ENCODE measurements around the gene LCE2C.

DNA sequence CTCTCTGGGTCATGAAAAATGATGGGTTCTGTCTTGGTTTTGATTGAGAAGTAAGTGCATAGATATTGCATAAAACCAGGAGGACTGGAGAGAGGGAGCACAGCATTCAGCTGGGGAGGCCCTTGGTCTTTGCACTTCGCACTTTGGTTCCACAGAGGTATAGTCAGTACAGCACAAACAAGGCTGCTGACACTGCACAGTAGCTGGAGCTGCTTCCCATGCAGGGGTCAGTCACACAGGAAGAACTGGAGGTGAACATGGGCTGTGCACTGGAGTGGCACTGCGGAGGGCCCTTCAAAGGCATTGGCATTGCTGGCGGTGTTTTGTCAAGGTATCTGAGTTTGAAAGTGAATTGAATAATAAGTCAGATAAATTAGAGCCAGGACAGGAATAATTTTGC lies 16.4 kb upstream of the LCE2C start:
- TF ChIP-seq, protein P1, sequence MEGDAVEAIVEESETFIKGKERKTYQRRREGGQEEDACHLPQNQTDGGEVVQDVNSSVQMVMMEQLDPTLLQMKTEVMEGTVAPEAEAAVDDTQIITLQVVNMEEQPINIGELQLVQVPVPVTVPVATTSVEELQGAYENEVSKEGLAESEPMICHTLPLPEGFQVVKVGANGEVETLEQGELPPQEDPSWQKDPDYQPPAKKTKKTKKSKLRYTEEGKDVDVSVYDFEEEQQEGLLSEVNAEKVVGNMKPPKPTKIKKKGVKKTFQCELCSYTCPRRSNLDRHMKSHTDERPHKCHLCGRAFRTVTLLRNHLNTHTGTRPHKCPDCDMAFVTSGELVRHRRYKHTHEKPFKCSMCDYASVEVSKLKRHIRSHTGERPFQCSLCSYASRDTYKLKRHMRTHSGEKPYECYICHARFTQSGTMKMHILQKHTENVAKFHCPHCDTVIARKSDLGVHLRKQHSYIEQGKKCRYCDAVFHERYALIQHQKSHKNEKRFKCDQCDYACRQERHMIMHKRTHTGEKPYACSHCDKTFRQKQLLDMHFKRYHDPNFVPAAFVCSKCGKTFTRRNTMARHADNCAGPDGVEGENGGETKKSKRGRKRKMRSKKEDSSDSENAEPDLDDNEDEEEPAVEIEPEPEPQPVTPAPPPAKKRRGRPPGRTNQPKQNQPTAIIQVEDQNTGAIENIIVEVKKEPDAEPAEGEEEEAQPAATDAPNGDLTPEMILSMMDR (IDR thresholded peaks at IDR 0.05 in 8 of 11, conservative IDR thresholded peaks at IDR 0.05 in 3 of 11) = no peak
- TF ChIP-seq POLR2AphosphoS5 (IDR thresholded peaks at IDR 0.05) = no peak
- TF ChIP-seq POLR2A (IDR thresholded peaks at IDR 0.05) = no peak
